ENCODE measurements around the gene DCP2. TPM values are rescaled to one million over a fixed set of nuclear protein-coding genes. Genes with fewer than 3 reads are reported as not detected.

Gene DCP2
- total RNA-seq, 2 experiments from 2014 or later = 106 to 113 TPM

DNA sequence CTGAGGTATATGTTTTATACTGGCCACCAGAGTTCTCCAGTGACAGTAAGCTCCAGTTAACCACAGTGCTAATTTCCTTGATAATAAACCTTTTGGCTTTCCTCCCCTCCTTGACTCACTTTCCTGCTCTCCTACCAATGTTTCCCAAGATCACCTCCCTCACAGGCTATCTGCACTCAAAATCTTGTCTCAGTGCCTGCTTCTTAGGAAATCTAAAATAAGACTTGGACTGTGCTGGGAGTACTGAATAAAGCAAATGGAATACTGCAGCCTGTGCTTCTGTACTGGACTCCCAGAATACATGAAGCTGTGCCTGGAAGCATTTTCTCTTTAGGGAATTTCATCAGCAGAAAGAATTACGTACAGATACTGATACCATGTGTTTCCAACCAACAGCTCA, 1.7 kb upstream of the DCP2 start:
- POLR2A ChIA-PET = interaction anchor here (0.6 kb wide), 1 partner anchor 62 kb away, joined by 4 read pairs; no protein-coding TSS in a partner anchor
- H3K36me3 Mint-ChIP-seq = peaks cover 9% of the 10 kb centered on the region
- no peak overlapping the region for H3K4me3 Mint-ChIP-seq
- H3K9me3 Mint-ChIP-seq = no peaks in the 10 kb centered on the region
- no peak overlapping the region for H3K27ac Mint-ChIP-seq
- H3K4me1 Mint-ChIP-seq = peaks cover 25% of the 10 kb centered on the region
- ATAC-seq (ENCODE audit: low read depth) (no peak), DNase-seq (no peak)
- H3K27me3 Mint-ChIP-seq = no peaks in the 10 kb centered on the region

GRCh38 chr5:112975721-112976431, 722 bp upstream of the DCP2 start:
- Mint-ChIP-seq H3K27me3 (no peaks in the 10 kb centered on the region), H3K9me3 (no peaks in the 10 kb centered on the region), H3K4me3 (peak overlapping the region; percentile 96), H3K36me3 (peaks cover 12% of the 10 kb centered on the region), H3K4me1 (peaks cover 29% of the 10 kb centered on the region), H3K27ac (peak overlapping the region; percentile 95)
- ATAC-seq (ENCODE audit: low read depth) = no peak
- POLR2A ChIA-PET = interaction anchor here (0.7 to 1.7 kb wide), 28 partner anchors 8 to 814 kb away, joined by 3 to 33 read pairs (median 4); partner anchors contain the start of genes REEP5, SRP19 and YTHDC2
- DNase-seq = no peak

DNA sequence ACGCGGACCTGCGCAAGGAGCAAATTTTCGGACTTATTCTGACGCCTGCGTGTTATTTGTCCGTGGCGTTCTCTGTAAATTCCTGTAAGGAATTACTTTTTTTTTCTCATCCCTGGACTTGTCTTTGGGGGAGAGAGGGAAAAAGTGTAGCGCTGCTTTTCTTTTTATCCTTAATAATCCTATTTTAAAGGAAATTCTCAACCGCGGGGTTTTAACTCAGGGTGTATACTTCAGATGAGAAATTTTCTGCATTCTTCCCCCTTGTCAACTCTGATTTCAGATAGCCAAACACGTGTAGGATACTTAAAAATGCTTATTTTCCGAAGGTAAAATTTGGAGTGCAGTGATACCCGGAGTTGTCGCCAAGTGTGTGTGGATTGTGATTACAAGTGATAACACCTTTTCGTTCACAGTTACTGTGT, 853 bp downstream of the DCP2 start:
- H3K4me3 Mint-ChIP-seq = peak overlapping the region; percentile 96
- H3K27ac Mint-ChIP-seq = peak overlapping the region; percentile 95
- ATAC-seq (ENCODE audit: low read depth) = no peak
- POLR2A ChIA-PET = no interaction called here
- H3K4me1 Mint-ChIP-seq = peaks cover 34% of the 10 kb centered on the region
- H3K9me3 Mint-ChIP-seq = no peaks in the 10 kb centered on the region
- no peaks in the 10 kb centered on the region for H3K27me3 Mint-ChIP-seq
- DNase-seq = no peak
- peaks cover 22% of the 10 kb centered on the region for H3K36me3 Mint-ChIP-seq

GRCh38 chr5:112978836-112979235, 2.2 kb downstream of the DCP2 start:
- H3K9me3 Mint-ChIP-seq = no peaks in the 10 kb centered on the region
- no peak for DNase-seq
- ATAC-seq (ENCODE audit: low read depth) = no peak
- POLR2A ChIA-PET = interaction anchor here (0.9 kb wide), 1 partner anchor 49 kb away, joined by 12 read pairs; no protein-coding TSS in a partner anchor
- H3K27me3 Mint-ChIP-seq = no peaks in the 10 kb centered on the region
- H3K4me1 Mint-ChIP-seq = peaks cover 43% of the 10 kb centered on the region
- H3K4me3 Mint-ChIP-seq = peak overlapping the region; percentile 96
- no peak overlapping the region for H3K27ac Mint-ChIP-seq
- peaks cover 32% of the 10 kb centered on the region for H3K36me3 Mint-ChIP-seq

- POLR2A ChIA-PET = no interaction called here
- Mint-ChIP-seq H3K27me3 (no peaks in the 10 kb centered on the region), H3K27ac (peak overlapping the region; percentile 40)
Measured at GRCh38 chr5:112979723-112980122, 3.1 kb downstream of the DCP2 start.

GRCh38 chr5:112983363-112983762, 6.8 kb downstream of the DCP2 start:
- ATAC-seq (ENCODE audit: low read depth) (no peak), DNase-seq (no peak)
- Mint-ChIP-seq H3K36me3 (peaks cover 42% of the 10 kb centered on the region), H3K27me3 (no peaks in the 10 kb centered on the region), H3K4me3 (no peak overlapping the region), H3K4me1 (peaks cover 45% of the 10 kb centered on the region), H3K27ac (no peak overlapping the region), H3K9me3 (no peaks in the 10 kb centered on the region)
- POLR2A ChIA-PET = no interaction called here

More at GRCh38 chr5:112979723-112980122, 3.1 kb downstream of the DCP2 start:
- peaks cover 50% of the 10 kb centered on the region for H3K4me1 Mint-ChIP-seq
- no peaks in the 10 kb centered on the region for H3K9me3 Mint-ChIP-seq
- no peak for ATAC-seq (ENCODE audit: low read depth)
- no peak for DNase-seq
- H3K36me3 Mint-ChIP-seq = peaks cover 36% of the 10 kb centered on the region
- H3K4me3 Mint-ChIP-seq = peak overlapping the region; percentile 84

DNA sequence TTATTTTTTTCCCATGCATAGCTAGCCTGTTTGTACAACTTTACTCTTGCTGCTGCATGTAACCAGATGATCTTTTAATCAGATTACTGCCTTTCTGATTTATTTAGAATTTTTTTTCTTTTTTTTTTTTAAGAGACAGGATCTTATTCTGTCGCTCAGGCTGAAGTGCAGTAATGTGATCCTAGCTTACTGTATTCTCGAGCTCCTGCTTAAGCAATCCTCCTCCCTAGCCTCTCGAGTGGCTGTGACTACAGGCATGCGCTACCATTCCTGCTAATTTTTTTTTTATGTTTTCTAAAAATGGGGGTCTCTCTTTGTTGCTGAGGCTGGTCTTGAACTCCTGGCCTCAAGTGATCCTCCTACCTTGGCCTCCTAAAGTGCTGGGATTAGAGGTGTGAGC, 9.6 kb downstream of the DCP2 start:
- H3K4me3 Mint-ChIP-seq = no peak overlapping the region
- no peak for DNase-seq
- H3K4me1 Mint-ChIP-seq = peaks cover 49% of the 10 kb centered on the region
- no peaks in the 10 kb centered on the region for H3K9me3 Mint-ChIP-seq
- no peak for ATAC-seq (ENCODE audit: low read depth)
- H3K36me3 Mint-ChIP-seq = peaks cover 46% of the 10 kb centered on the region
- H3K27ac Mint-ChIP-seq = no peak overlapping the region
- POLR2A ChIA-PET = interaction anchor here (1.9 kb wide), 1 partner anchor 10 kb away, joined by 8 read pairs; the partner anchor contains the start of gene DCP2
- H3K27me3 Mint-ChIP-seq = no peaks in the 10 kb centered on the region

DNA sequence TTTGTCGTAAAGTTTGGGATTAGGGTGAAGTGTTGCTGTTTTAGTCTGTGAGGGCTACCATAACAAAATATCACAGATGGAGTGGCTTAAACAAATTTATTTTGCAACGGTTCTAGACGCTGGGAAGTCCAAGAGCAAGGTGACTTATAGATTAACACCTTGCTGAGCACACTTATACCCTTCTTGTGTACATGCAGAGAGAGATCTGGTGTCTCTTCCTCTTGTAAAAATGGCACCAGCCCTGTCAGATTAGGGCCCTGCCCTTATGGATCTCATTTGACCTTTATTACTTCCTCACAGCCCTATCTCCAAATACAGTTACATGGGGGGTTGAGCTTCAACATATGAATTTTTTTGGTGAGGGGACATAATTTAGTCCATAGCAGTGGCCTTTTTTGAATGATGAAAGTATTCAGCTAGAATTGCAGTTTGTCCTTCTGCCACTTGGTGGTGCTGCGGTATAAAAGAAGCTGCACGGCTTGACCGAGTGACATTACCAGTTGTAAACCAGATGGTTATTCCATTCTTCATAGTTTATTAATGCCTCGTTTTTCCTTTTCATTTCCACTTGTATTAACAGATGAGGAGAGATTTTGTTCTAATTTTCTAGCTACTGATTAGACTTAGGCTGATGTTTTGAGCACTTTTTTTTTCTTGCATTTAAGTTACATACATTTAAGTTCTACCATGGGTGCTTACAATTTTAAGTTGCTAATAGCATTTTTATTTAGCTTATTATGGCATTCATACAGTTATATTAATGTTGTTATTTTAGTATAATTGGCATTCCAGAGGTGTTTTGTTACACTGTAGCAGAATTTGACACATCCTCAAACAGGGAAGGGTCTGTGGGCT, 19.4 kb downstream of the DCP2 start:
- ATAC-seq (ENCODE audit: low read depth) = peak; percentile 60
- POLR2A ChIA-PET = interaction anchor here (1.2 to 2.3 kb wide), 2 partner anchors 20 to 148 kb away, joined by 3 to 6 read pairs; partner anchors contain the start of gene DCP2
- H3K4me1 Mint-ChIP-seq = peaks cover 5% of the 10 kb centered on the region
- peak; percentile 64 for DNase-seq
- H3K36me3 Mint-ChIP-seq = peaks cover 15% of the 10 kb centered on the region
- H3K27me3 Mint-ChIP-seq = no peaks in the 10 kb centered on the region
- H3K9me3 Mint-ChIP-seq = no peaks in the 10 kb centered on the region
- no peak overlapping the region for H3K4me3 Mint-ChIP-seq
- H3K27ac Mint-ChIP-seq = no peak overlapping the region

- Mint-ChIP-seq H3K9me3 (no peaks in the 10 kb centered on the region), H3K27me3 (no peaks in the 10 kb centered on the region), H3K27ac (no peak overlapping the region), H3K4me3 (no peak overlapping the region), H3K4me1 (peaks cover 5% of the 10 kb centered on the region), H3K36me3 (peaks cover 16% of the 10 kb centered on the region)
- ATAC-seq (ENCODE audit: low read depth) = no peak
- POLR2A ChIA-PET = interaction anchor here (1.2 kb wide), 1 partner anchor 148 kb away, joined by 3 read pairs; no protein-coding TSS in a partner anchor
- DNase-seq = no peak
Measured at GRCh38 chr5:112996830-112997374, 20.3 kb downstream of the DCP2 start.

DNA sequence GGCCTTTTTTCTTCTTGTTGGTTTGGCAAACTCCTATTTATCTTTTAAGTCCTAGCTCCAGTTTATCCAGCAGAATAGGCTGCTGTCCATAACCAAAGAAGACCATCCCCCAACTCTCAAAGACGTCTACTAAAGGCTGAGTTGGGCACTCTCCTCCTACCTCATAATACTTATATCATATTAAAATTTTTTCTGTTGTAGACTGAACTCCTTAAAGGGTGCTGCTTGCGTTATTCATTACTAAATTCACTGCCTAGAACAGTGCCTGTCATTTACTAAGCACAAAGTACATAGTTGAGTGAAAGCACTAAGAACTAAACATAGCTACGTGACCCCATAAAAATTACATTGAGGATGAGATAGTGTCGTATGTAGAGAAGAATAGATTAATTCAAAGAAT, 21.7 kb downstream of the DCP2 start:
- peaks cover 22% of the 10 kb centered on the region for H3K36me3 Mint-ChIP-seq
- POLR2A ChIA-PET = no interaction called here
- peaks cover 5% of the 10 kb centered on the region for H3K4me1 Mint-ChIP-seq

GRCh38 chr5:113000466-113000865, 23.9 kb downstream of the DCP2 start:
- Mint-ChIP-seq H3K27ac (no peak overlapping the region), H3K4me3 (no peak overlapping the region), H3K9me3 (no peaks in the 10 kb centered on the region), H3K27me3 (no peaks in the 10 kb centered on the region), H3K4me1 (peaks cover 5% of the 10 kb centered on the region), H3K36me3 (peaks cover 23% of the 10 kb centered on the region)
- no peak for DNase-seq
- POLR2A ChIA-PET = no interaction called here
- no peak for ATAC-seq (ENCODE audit: low read depth)

More for the DNA sequence above, 21.7 kb downstream of the DCP2 start:
- Mint-ChIP-seq H3K4me3 (no peak overlapping the region), H3K27me3 (no peaks in the 10 kb centered on the region), H3K27ac (no peak overlapping the region), H3K9me3 (no peaks in the 10 kb centered on the region)
- ATAC-seq (ENCODE audit: low read depth) (no peak), DNase-seq (no peak)

GRCh38 chr5:113002423-113002822, 25.8 kb downstream of the DCP2 start:
- DNase-seq (no peak), ATAC-seq (ENCODE audit: low read depth) (no peak)
- Mint-ChIP-seq H3K36me3 (peaks cover 25% of the 10 kb centered on the region), H3K4me3 (no peak overlapping the region), H3K9me3 (no peaks in the 10 kb centered on the region), H3K4me1 (peaks cover 6% of the 10 kb centered on the region), H3K27me3 (no peaks in the 10 kb centered on the region), H3K27ac (no peak overlapping the region)
- POLR2A ChIA-PET = no interaction called here

- Mint-ChIP-seq H3K27ac (no peak overlapping the region), H3K27me3 (no peaks in the 10 kb centered on the region)
Measured at GRCh38 chr5:113003763-113004162, 27.2 kb downstream of the DCP2 start.

More at GRCh38 chr5:113003763-113004162, 27.2 kb downstream of the DCP2 start:
- Mint-ChIP-seq H3K9me3 (no peaks in the 10 kb centered on the region), H3K36me3 (peaks cover 28% of the 10 kb centered on the region), H3K4me1 (peaks cover 4% of the 10 kb centered on the region), H3K4me3 (no peak overlapping the region)
- POLR2A ChIA-PET = interaction anchor here (0.6 kb wide), 1 partner anchor 42 kb away, joined by 3 read pairs; no protein-coding TSS in a partner anchor
- DNase-seq = no peak
- no peak for ATAC-seq (ENCODE audit: low read depth)

Measured in activated naive CD8-positive, alpha-beta T cell treated with anti-CD3 and anti-CD28 coated beads, Interleukin-2, amount 10 ng/mL, durations not matched to agents 7 days and 5 days (primary cell).